ENCODE results near the gene NOC2L. TPM values are rescaled to one million over a fixed set of nuclear protein-coding genes. Genes with fewer than 3 reads are reported as not detected.

NOC2L gene
- total and polyA plus RNA-seq, 2 donors from 2014 or later: 42.4 to 65.5 TPM

GRCh38 chr1:906600-907420 is 52.2 kb downstream of the NOC2L start:
- no peak overlapping the region for H3K4me3 ChIP-seq (ENCODE audit: low read length in 3 of 3)
- no peaks in the 10 kb centered on the region for H3K36me3 ChIP-seq (ENCODE audit: control insufficient read depth in 2 of 3, insufficient read depth in 3 of 3, low read length in 3 of 3)
- no peaks in the 10 kb centered on the region for H3K27me3 ChIP-seq (ENCODE audit: control insufficient read depth, insufficient read depth, low read length)
- intact Hi-C loops (cut with DNase I): no loop called here
- TF ChIP-seq, protein P1, sequence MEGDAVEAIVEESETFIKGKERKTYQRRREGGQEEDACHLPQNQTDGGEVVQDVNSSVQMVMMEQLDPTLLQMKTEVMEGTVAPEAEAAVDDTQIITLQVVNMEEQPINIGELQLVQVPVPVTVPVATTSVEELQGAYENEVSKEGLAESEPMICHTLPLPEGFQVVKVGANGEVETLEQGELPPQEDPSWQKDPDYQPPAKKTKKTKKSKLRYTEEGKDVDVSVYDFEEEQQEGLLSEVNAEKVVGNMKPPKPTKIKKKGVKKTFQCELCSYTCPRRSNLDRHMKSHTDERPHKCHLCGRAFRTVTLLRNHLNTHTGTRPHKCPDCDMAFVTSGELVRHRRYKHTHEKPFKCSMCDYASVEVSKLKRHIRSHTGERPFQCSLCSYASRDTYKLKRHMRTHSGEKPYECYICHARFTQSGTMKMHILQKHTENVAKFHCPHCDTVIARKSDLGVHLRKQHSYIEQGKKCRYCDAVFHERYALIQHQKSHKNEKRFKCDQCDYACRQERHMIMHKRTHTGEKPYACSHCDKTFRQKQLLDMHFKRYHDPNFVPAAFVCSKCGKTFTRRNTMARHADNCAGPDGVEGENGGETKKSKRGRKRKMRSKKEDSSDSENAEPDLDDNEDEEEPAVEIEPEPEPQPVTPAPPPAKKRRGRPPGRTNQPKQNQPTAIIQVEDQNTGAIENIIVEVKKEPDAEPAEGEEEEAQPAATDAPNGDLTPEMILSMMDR (IDR thresholded peaks at IDR 0.05; ENCODE audit: borderline replicate concordance, extremely low read depth, insufficient read depth): no peak
- H3K27ac ChIP-seq (ENCODE audit: low read depth in 2 of 2, low read length in 2 of 2): no peak overlapping the region
- H3K9ac ChIP-seq (ENCODE audit: low read length in 3 of 3): no peak overlapping the region
- DNase-seq (peak in 3 of 5 donors; percentile 29 to 84 (median 55)), FAIRE-seq (no peak)
- no peaks in the 10 kb centered on the region for H3K9me3 ChIP-seq (ENCODE audit: control insufficient read depth in 2 of 3, insufficient read depth in 1 of 3, low read length in 3 of 3)
- peaks cover 0 to 16% (median 0%) of the 10 kb centered on the region in 3 donors for H3K4me1 ChIP-seq (ENCODE audit: control insufficient read depth in 2 of 3, insufficient read depth in 2 of 3, low read depth in 1 of 3, low read length in 3 of 3)

DNA sequence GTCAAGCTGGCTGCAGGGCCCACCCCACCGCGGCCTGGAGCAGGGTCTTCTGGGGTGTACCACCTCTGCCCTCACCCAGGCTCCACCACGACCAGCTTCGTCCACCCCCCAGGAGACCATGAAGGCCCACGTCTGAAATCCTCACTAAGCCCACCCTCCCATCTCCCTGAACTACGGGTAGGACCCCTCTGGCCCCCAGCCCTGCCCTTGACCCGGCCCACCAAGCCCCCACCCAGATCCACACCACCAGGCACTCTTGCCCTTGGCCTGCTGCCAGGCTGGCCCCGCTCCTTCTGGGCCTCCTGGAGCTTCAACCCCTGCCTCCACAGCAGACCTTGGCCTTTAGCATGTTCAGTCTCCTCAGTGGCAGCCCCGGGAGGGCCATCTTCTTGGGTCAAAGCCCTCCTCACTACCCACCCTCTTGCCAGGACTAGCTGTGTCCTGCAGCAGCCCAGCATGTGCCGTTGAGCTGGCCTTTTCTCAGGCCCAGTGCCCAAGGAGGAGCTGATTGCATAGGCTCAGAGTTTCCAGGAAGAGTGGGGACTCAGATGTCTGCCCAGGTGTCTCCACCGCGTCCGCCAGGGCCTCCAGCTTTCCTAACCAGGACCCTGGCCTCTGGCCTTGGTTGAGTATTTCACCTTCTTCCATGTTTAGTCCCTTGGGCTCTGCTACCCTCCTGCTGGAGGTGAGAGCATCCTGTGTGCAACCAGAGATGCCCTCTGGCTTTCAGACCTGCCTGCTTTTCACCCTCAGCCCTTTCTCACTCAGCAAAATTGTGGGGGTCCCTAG is 53.1 kb downstream of the NOC2L start:
- no peak overlapping the region for H3K27ac ChIP-seq (ENCODE audit: low read depth in 2 of 2, low read length in 2 of 2)

DNA sequence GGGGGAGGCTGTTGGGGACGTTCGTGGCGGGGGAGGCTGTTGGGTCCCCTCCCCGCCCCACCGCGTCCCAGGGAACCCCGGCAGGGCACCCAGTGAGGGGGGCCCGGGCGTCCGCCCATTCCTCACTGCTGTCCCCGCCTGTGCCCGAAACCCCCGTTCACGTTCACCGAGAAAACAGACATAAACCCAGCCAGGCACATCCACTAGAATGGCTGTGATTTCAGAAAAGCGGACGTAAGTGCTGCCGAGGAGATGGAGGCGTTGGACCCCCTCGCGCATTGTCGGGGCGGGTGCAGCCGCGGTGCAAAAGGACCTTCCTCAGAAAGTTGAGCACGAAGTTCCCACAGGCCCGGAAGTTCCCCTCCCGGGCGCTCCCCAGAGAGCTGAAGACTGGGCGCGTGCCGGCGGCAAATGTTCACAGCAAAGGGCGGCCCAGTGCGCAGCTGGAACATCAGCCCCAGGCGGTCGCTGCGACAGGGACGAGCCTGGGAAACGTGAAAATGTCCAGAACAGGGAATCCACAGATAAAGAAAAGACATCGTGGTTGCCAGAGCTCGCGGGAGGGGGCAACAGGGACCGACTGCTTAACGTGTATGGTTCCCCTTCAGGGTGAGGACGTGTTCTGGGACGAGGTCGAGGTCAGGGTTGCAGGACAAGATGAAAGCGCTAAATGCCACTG is 53.8 kb downstream of the NOC2L start:
- intact Hi-C loops (cut with DNase I): no loop called here

More for the DNA sequence above, 53.1 kb downstream of the NOC2L start:
- intact Hi-C loops (cut with DNase I): no loop called here
- no peaks in the 10 kb centered on the region for H3K36me3 ChIP-seq (ENCODE audit: control insufficient read depth in 2 of 3, insufficient read depth in 3 of 3, low read length in 3 of 3)
- no peaks in the 10 kb centered on the region for H3K27me3 ChIP-seq (ENCODE audit: control insufficient read depth, insufficient read depth, low read length)
- no peak overlapping the region for H3K9ac ChIP-seq (ENCODE audit: low read length in 3 of 3)
- H3K4me1 ChIP-seq (ENCODE audit: control insufficient read depth in 2 of 3, insufficient read depth in 2 of 3, low read depth in 1 of 3, low read length in 3 of 3): peaks cover 0 to 14% (median 0%) of the 10 kb centered on the region in 3 donors
- H3K4me3 ChIP-seq (ENCODE audit: low read length in 3 of 3): peak overlapping the region in 1 of 3 donors; percentile 39
- DNase-seq: peak in 3 of 5 donors; percentile 11 to 82 (median 77)
- H3K9me3 ChIP-seq (ENCODE audit: control insufficient read depth in 2 of 3, insufficient read depth in 1 of 3, low read length in 3 of 3): no peaks in the 10 kb centered on the region
- FAIRE-seq: no peak
- TF ChIP-seq, protein P1 (IDR thresholded peaks at IDR 0.05; ENCODE audit: borderline replicate concordance, extremely low read depth, insufficient read depth): no peak

More for the DNA sequence above, 53.8 kb downstream of the NOC2L start:
- peak overlapping the region in 2 of 3 donors; percentile 39 to 44 for H3K4me3 ChIP-seq (ENCODE audit: low read length in 3 of 3)
- H3K27ac ChIP-seq (ENCODE audit: low read depth in 2 of 2, low read length in 2 of 2): no peak overlapping the region
- TF ChIP-seq, protein P1 (IDR thresholded peaks at IDR 0.05; ENCODE audit: borderline replicate concordance, extremely low read depth, insufficient read depth): no peak
- no peaks in the 10 kb centered on the region for H3K9me3 ChIP-seq (ENCODE audit: control insufficient read depth in 2 of 3, insufficient read depth in 1 of 3, low read length in 3 of 3)
- no peak for FAIRE-seq
- H3K27me3 ChIP-seq (ENCODE audit: control insufficient read depth, insufficient read depth, low read length): no peaks in the 10 kb centered on the region
- no peaks in the 10 kb centered on the region for H3K36me3 ChIP-seq (ENCODE audit: control insufficient read depth in 2 of 3, insufficient read depth in 3 of 3, low read length in 3 of 3)
- H3K4me1 ChIP-seq (ENCODE audit: control insufficient read depth in 2 of 3, insufficient read depth in 2 of 3, low read depth in 1 of 3, low read length in 3 of 3): peaks cover 0 to 8% (median 0%) of the 10 kb centered on the region in 3 donors
- peak overlapping the region in 1 of 3 donors; percentile 36 for H3K9ac ChIP-seq (ENCODE audit: low read length in 3 of 3)
- DNase-seq: peak; percentile 78 to 93 (median 85)
